EH (cell line): ENCODE data around the gene SLC25A11.
A peak's percentile ranks its signal among the peaks of the same experiment; 100 is the strongest.
"Not testable (repeated sequence)": the region's sequence is repeated elsewhere in the genome, so short reads cannot be mapped to it uniquely, and the experiment has no call there.

ENCODE experiments used
- DNase-seq: peaks from one replicate; pipeline ENCODE4 v3.0.0-alpha.2; 2015; ENCODE audit warnings: low read depth

SLC25A11 gene

GRCh38 chr17:4945176-4945943 lies 5.5 kb upstream of the SLC25A11 start:
- DNase-seq = peak; percentile 95

GRCh38 chr17:4944554-4945175 lies 4.8 kb upstream of the SLC25A11 start:
- DNase-seq = no peak

GRCh38 chr17:4944163-4944553 lies 4.3 kb upstream of the SLC25A11 start:
- DNase-seq = no peak

GRCh38 chr17:4942760-4943508 lies 3.1 kb upstream of the SLC25A11 start:
- no peak for DNase-seq

GRCh38 chr17:4941319-4941610 lies 1.4 kb upstream of the SLC25A11 start:
- no peak for DNase-seq

GRCh38 chr17:4940555-4941318 lies 891 bp upstream of the SLC25A11 start:
- no peak for DNase-seq

GRCh38 chr17:4939546-4939795 lies 375 bp downstream of the SLC25A11 start:
- DNase-seq = no peak

GRCh38 chr17:4938688-4939545 lies 929 bp downstream of the SLC25A11 start:
- DNase-seq = peak; percentile 25

GRCh38 chr17:4938069-4938491 lies 1.8 kb downstream of the SLC25A11 start:
- no peak for DNase-seq

GRCh38 chr17:4937553-4937952 lies 2.3 kb downstream of the SLC25A11 start:
- DNase-seq = no peak

GRCh38 chr17:4936436-4936835 lies 3.4 kb downstream of the SLC25A11 start:
- no peak for DNase-seq

- no peak for DNase-seq
Observed at GRCh38 chr17:4935650-4936049, 4.2 kb downstream of the SLC25A11 start.

- peak; percentile 59 for DNase-seq
Observed at GRCh38 chr17:4934173-4934979, 5.5 kb downstream of the SLC25A11 start.

- DNase-seq = no peak
Observed at GRCh38 chr17:4933646-4934045, 6.2 kb downstream of the SLC25A11 start.

GRCh38 chr17:4932756-4933155 lies 7.1 kb downstream of the SLC25A11 start:
- no peak for DNase-seq

- no peak for DNase-seq
Observed at GRCh38 chr17:4931963-4932362, 7.9 kb downstream of the SLC25A11 start, which contains the start of gene GP1BA. TSS of gene GP1BA (plus strand) at chr17:4932277. CDS start at chr17:4932605, 328 bp downstream.

GRCh38 chr17:4928881-4929280 lies 11.0 kb downstream of the SLC25A11 start:
- no peak for DNase-seq

- not testable (repeated sequence) for DNase-seq
Observed at GRCh38 chr17:4926577-4927335, 13.1 kb downstream of the SLC25A11 start.

- DNase-seq = no peak
Observed at GRCh38 chr17:4921320-4921719, 18.5 kb downstream of the SLC25A11 start.
